OCI-LY7 (cell line): ENCODE data around the gene DSCAM.

Source experiments
- CTCF ChIP-seq: fragments of 200-600 bp; sonication (generic); conservative IDR thresholded peaks from 2 replicates; pipeline ENCODE4 v1.5.1; 2014; ENCODE audit warnings: mild to moderate bottlenecking, antibody characterized with exemption, low read length, moderate library complexity, mixed read lengths
- EZH2phosphoT487 ChIP-seq: fragments of 200-600 bp; sonication (generic); IDR thresholded peaks from 2 replicates; pipeline ENCODE4 v1.6.1; 2018; ENCODE audit warnings: low read depth, borderline replicate concordance, mild to moderate bottlenecking, mixed run types, antibody characterized with exemption, low read length, moderate library complexity, mixed read lengths

GRCh38 chr21:39971956-39972355 lies 875.0 kb downstream of the DSCAM start:
- TF ChIP-seq CTCF (no peak), EZH2phosphoT487 (no peak)
